ENCODE data around the gene KCTD2. TPM values are rescaled to one million over a fixed set of nuclear protein-coding genes. Genes with fewer than 3 reads are reported as not detected.

KCTD2 gene
- total RNA-seq, 2 donors from 2014 or later: 14.8 to 18.1 TPM

DNA sequence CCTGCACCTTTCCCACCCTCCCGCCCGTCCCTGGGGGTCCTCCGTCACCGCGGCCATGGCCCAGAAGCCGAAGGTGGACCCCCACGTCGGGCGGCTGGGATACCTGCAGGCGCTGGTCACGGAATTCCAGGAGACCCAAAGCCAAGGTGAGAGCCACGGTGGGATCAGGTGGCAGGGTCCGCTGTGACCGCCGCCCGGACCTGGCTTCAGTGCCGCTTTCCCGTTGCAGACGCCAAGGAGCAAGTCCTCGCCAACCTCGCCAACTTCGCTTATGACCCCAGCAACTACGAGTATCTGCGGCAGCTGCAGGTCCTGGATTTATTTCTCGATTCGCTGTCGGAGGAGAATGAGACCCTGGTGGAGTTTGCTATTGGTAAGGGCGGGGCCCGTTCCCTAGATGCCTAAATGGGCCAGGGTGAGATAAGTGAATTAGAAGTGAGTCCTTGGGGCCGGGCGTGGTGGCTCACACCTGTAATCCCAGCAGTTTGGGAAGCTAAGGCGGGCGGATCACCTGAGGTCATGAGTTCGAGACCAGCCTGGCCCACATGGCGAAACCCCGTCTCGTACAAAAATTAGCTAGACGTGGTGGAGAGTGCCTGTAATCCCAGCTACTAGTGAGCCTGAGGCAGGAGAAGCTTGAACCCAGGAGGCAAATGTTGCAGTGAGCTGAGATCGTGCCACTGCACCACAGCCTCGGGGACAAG is 63.4 kb downstream of the KCTD2 start:
- Histone ChIP-seq H3K27me3 (no peaks in the 10 kb centered on the region), H3K27ac (peak overlapping the region; percentile 83), H3K4me1 (peaks cover 9% of the 10 kb centered on the region), H3K4me3 (peak overlapping the region; percentile 85), H3K9me3 (no peaks in the 10 kb centered on the region), H3K36me3 (no peaks in the 10 kb centered on the region), H3K9ac (ENCODE audit: low read depth in 2 of 2, low read length in 2 of 2) (peak overlapping the region; percentile 84 to 87)
- DNase-seq: peak; percentile 55
- TF ChIP-seq, protein P1, sequence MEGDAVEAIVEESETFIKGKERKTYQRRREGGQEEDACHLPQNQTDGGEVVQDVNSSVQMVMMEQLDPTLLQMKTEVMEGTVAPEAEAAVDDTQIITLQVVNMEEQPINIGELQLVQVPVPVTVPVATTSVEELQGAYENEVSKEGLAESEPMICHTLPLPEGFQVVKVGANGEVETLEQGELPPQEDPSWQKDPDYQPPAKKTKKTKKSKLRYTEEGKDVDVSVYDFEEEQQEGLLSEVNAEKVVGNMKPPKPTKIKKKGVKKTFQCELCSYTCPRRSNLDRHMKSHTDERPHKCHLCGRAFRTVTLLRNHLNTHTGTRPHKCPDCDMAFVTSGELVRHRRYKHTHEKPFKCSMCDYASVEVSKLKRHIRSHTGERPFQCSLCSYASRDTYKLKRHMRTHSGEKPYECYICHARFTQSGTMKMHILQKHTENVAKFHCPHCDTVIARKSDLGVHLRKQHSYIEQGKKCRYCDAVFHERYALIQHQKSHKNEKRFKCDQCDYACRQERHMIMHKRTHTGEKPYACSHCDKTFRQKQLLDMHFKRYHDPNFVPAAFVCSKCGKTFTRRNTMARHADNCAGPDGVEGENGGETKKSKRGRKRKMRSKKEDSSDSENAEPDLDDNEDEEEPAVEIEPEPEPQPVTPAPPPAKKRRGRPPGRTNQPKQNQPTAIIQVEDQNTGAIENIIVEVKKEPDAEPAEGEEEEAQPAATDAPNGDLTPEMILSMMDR (IDR thresholded peaks at IDR 0.05): no peak
- intact Hi-C loops (cut with DNase I): loop anchor here (5.0 kb wide), 2 partner anchors 62 to 92 kb away; no protein-coding TSS in a partner anchor

DNA sequence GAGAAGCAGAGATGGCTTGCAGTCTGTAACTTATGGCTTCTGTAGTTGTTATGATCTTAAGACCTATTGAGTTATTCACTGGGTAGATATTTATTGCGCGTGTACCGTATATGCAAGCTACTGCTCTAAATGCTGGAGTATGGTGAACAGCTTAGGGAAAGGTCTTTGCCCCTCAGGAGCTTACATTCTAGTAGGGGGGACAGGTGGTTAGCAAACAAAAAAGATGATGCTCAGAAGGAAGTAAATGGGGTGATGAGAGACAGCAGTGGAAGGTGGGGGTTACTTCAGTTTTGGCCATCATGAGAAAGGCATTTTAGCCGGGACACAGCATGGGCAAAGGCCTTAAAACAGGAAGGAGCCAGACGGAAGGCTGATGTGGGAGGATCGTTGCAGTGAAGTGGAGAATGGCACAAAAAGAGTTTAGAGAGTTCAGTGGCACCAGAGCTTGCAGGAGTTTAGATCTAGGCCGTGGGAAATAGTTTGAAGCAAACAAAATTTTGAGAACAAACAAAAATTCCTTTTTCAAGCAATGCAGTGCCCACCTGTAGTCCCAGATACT is 64.8 kb downstream of the KCTD2 start:
- TF ChIP-seq, protein P1 (IDR thresholded peaks at IDR 0.05): no peak
- Histone ChIP-seq H3K9ac (ENCODE audit: low read depth in 2 of 2, low read length in 2 of 2) (peak overlapping the region in 1 of 2 donors; percentile 26), H3K27me3 (no peaks in the 10 kb centered on the region), H3K4me1 (peaks cover 9% of the 10 kb centered on the region), H3K9me3 (no peaks in the 10 kb centered on the region), H3K36me3 (no peaks in the 10 kb centered on the region), H3K27ac (no peak overlapping the region), H3K4me3 (no peak overlapping the region)
- intact Hi-C loops (cut with DNase I): loop anchor here (5.0 kb wide), 2 partner anchors 60 to 90 kb away; no protein-coding TSS in a partner anchor
- no peak for DNase-seq

DNA sequence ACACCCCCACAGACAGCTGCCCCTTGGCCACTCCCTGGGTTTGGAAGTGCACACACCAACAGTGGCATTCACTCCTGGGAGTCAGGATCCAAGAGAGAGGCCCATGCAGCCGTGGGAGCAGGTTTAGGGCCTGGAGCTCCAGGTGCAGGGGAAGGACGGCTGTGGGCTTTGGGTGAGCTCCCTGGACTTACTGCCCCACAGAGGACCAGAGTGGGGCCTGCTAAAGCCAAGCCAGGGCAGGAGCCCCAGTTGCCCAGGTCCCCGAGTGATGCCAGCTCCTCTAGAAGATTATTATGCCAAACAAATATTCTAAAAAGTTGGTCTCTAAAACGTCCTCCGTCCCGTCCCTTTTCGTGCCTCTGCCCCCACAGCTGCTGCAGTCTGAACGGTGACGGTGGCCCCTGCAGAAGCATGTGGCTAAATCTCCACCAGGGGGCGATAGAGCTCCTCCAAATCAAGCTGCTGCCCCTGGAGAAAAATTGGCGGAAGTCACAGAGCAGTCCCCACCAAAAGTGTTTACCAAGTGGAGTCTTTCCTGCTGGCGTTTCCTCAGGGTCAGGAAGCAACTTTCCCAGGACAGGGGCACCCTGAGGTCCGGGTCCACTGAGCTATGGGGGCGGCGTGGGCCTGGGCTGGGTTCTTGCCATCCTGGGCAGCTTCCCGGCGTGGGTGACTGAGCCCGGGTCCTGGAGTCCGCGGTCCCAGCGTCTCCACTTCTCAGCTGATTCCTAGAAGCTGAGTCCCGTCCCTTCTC is 67.0 kb downstream of the KCTD2 start:
- peak overlapping the region; percentile 87 for H3K27ac ChIP-seq
- TF ChIP-seq, protein P1 (IDR thresholded peaks at IDR 0.05): peak; percentile 96
- DNase-seq: peak; percentile 96
- H3K9me3 ChIP-seq: no peaks in the 10 kb centered on the region
- peak overlapping the region; percentile 44 for H3K4me3 ChIP-seq
- peak overlapping the region; percentile 74 to 93 for H3K9ac ChIP-seq (ENCODE audit: low read depth in 2 of 2, low read length in 2 of 2)
- H3K4me1 ChIP-seq: peaks cover 9% of the 10 kb centered on the region
- intact Hi-C loops (cut with DNase I): loop anchor here (1.0 to 5.0 kb wide), 3 partner anchors 17 to 88 kb away; partner anchors contain the start of gene NT5C
- H3K36me3 ChIP-seq: no peaks in the 10 kb centered on the region
- H3K27me3 ChIP-seq: no peaks in the 10 kb centered on the region

DNA sequence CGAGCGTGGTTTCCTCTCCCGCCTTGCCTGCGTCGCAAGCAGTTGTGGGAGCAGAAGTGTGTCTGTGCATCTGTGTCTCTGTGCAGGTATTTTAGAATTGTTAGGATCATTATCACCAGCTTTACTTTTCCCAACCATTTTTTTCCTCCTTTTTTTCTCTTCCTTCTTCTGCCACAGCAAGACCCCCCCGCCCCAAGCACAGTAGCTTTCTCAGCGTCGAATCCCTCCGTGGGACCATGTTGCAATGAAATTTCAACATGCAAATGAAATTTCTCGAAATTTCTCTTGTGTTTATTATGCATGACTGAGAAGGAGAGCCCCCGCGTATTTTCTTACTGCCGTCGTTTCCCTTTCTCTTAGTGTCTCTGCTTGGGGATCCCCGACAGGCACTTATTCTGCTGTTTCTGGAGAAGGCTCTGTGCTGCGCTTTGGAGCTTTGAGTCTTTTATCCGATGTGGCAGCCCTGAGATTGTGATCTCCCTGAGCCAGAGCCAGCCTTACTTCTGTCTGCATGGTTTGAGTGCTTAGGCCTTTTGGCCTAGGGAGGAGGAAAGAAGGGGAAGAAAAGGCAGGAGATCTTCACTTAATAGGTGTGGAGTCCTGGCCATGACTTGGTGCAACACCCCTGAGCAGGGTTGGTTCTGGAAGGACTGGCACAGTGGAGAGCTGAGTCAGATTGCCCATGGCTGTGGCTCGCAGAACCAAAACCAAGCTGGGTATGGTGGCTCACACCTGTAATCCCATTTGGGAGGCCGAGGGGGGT is 67.7 kb downstream of the KCTD2 start:
- no peak for DNase-seq
- Histone ChIP-seq H3K4me1 (peaks cover 9% of the 10 kb centered on the region), H3K27me3 (no peaks in the 10 kb centered on the region), H3K9me3 (no peaks in the 10 kb centered on the region), H3K27ac (peak overlapping the region; percentile 87), H3K9ac (ENCODE audit: low read depth in 2 of 2, low read length in 2 of 2) (peak overlapping the region; percentile 74 to 93), H3K4me3 (peak overlapping the region; percentile 44), H3K36me3 (no peaks in the 10 kb centered on the region)
- TF ChIP-seq, protein P1 (IDR thresholded peaks at IDR 0.05): no peak
- intact Hi-C loops (cut with DNase I): loop anchor here (1.0 to 5.0 kb wide), 3 partner anchors 17 to 88 kb away; partner anchors contain the start of gene NT5C

Other genes starting within 250 kb of the KCTD2 start
- gene GRIN2C, start 187.3 kb upstream of the KCTD2 start, total RNA-seq: under 1 TPM; 0.16 to 0.30 TPM
- 10 to 100 TPM; 17.7 to 26.9 TPM for gene FDXR, start 174.2 kb upstream of the KCTD2 start, total RNA-seq
- 10 to 100 TPM in 1 of 2 donors, under 1 TPM in 1; 0.30 to 18.4 TPM for gene FADS6, start 153.6 kb upstream of the KCTD2 start, total RNA-seq
- gene USH1G, start 124.0 kb upstream of the KCTD2 start, total RNA-seq: under 1 TPM in 1 of 2 donors, not detected in 1; 0.05 TPM
- 10 to 100 TPM in 1 of 2 donors, 1 to 10 TPM in 1; 5.7 to 18.4 TPM for gene OTOP2, start 123.0 kb upstream of the KCTD2 start, total RNA-seq
- under 1 TPM in 1 of 2 donors, not detected in 1; 0.40 TPM for gene OTOP3, start 111.3 kb upstream of the KCTD2 start, total RNA-seq
- 10 to 100 TPM; 47.8 to 54.8 TPM for gene HID1, start 74.5 kb upstream of the KCTD2 start, total RNA-seq
- gene CDR2L, start 59.6 kb upstream of the KCTD2 start, total RNA-seq: 1 to 10 TPM; 3.7 to 4.1 TPM
- gene MRPL58, start 34.6 kb upstream of the KCTD2 start, total RNA-seq: 10 to 100 TPM; 27.2 to 50.1 TPM
- gene ATP5PD, start 256 bp upstream of the KCTD2 start, total RNA-seq: 100 to 1,000 TPM; 302 to 371 TPM
- gene SLC16A5, start 40.7 kb downstream of the KCTD2 start, total RNA-seq: 10 to 100 TPM; 19.4 to 50.1 TPM
- 10 to 100 TPM; 20.5 to 20.7 TPM for gene ARMC7, start 62.7 kb downstream of the KCTD2 start, total RNA-seq
- gene NT5C, start 84.5 kb downstream of the KCTD2 start, total RNA-seq: 10 to 100 TPM; 72.3 to 94.9 TPM
- gene JPT1, start 107.3 kb downstream of the KCTD2 start, total RNA-seq: 100 to 1,000 TPM; 227 to 367 TPM
- 100 to 1,000 TPM; 298 to 319 TPM for gene SUMO2, start 135.7 kb downstream of the KCTD2 start, total RNA-seq
- 10 to 100 TPM; 42.2 to 86.8 TPM for gene NUP85, start 158.5 kb downstream of the KCTD2 start, total RNA-seq
- 10 to 100 TPM; 32.5 to 48.4 TPM for gene GGA3, start 214.4 kb downstream of the KCTD2 start, total RNA-seq
- gene MRPS7, start 214.7 kb downstream of the KCTD2 start, total RNA-seq: 100 to 1,000 TPM in 1 of 2 donors, 10 to 100 TPM in 1; 62.9 to 118 TPM
- gene MIF4GD, start 224.0 kb downstream of the KCTD2 start, total RNA-seq: 10 to 100 TPM; 18.5 to 19.2 TPM
- 10 to 100 TPM in 1 of 2 donors, 1 to 10 TPM in 1; 9.8 to 24.8 TPM for gene SLC25A19, start 242.2 kb downstream of the KCTD2 start, total RNA-seq

Measured in colonic mucosa (tissue), 4 donors.